Neural crest cell (in vitro differentiated cells): ENCODE measurements around the gene SLX9. TPM values are rescaled to one million over a fixed set of nuclear protein-coding genes. Genes with fewer than 3 reads are reported as not detected.

Experiments used
- DNase-seq: peaks from one replicate; pipeline ENCODE4 v3.0.0; 2021; ENCODE audit warnings: low read depth, mixed read lengths, low spot score
- H3K27ac Mint-ChIP-seq: one replicate; pipeline ENCODE4 v1.8.0; 2021; ENCODE audit warnings: mild to moderate bottlenecking, mixed read lengths; ENCODE audit not compliant: unreplicated experiment
- H3K27me3 Mint-ChIP-seq: 2 replicates; pipeline ENCODE4 v1.8.0; 2021; ENCODE audit warnings: low read depth, mild to moderate bottlenecking, mixed read lengths
- H3K36me3 Mint-ChIP-seq: 2 replicates; pipeline ENCODE4 v1.8.0; 2021; ENCODE audit warnings: low read depth, mild to moderate bottlenecking, mixed read lengths
- H3K4me1 Mint-ChIP-seq: 2 replicates; pipeline ENCODE4 v1.8.0; 2021; ENCODE audit warnings: mixed read lengths
- H3K4me3 Mint-ChIP-seq: one replicate; pipeline ENCODE4 v1.8.0; 2021; ENCODE audit warnings: mild to moderate bottlenecking, mixed read lengths
- H3K9me3 Mint-ChIP-seq: 2 replicates; pipeline ENCODE4 v1.8.0; 2021; ENCODE audit warnings: mixed read lengths
- CTCF ChIP-seq: fragments of 200-600 bp; sonication (generic); conservative IDR thresholded peaks from 2 replicates; pipeline ENCODE4 v1.5.0; 2021; ENCODE audit warnings: antibody characterized with exemption, mild to moderate bottlenecking
- total RNA-seq: library from RNA; stranded (reverse); gene quantifications from 2 replicates; pipeline ENCODE4 v1.2.1, GENCODE V29; 2021

Gene SLX9
- total RNA-seq, 1 donor from 2014 or later: 42.3 TPM

- H3K9me3 Mint-ChIP-seq: no peaks in the 10 kb centered on the region
- no peak for DNase-seq
- peak overlapping the region; percentile 43 for H3K27ac Mint-ChIP-seq
- H3K4me3 Mint-ChIP-seq: no peak overlapping the region
- peaks cover 3% of the 10 kb centered on the region for H3K27me3 Mint-ChIP-seq
- H3K36me3 Mint-ChIP-seq: no peaks in the 10 kb centered on the region
- TF ChIP-seq CTCF: no peak
- H3K4me1 Mint-ChIP-seq: peaks cover 19% of the 10 kb centered on the region
These were observed 59.7 kb downstream of the SLX9 start for GRCh38 chr21:44999428-44999971.

GRCh38 chr21:44999972-45000636 lies 60.3 kb downstream of the SLX9 start:
- peaks cover 16% of the 10 kb centered on the region for H3K4me1 Mint-ChIP-seq
- no peak for TF ChIP-seq CTCF
- no peaks in the 10 kb centered on the region for H3K9me3 Mint-ChIP-seq

GRCh38 chr21:45000637-45001133 lies 60.9 kb downstream of the SLX9 start:
- no peak for TF ChIP-seq CTCF
- Mint-ChIP-seq H3K36me3 (no peaks in the 10 kb centered on the region), H3K9me3 (peaks cover 1% of the 10 kb centered on the region), H3K27me3 (peaks cover 3% of the 10 kb centered on the region), H3K27ac (peak overlapping the region; percentile 12), H3K4me1 (peaks cover 14% of the 10 kb centered on the region), H3K4me3 (no peak overlapping the region)
- DNase-seq: no peak

More at GRCh38 chr21:44999972-45000636, 60.3 kb downstream of the SLX9 start:
- peaks cover 3% of the 10 kb centered on the region for H3K27me3 Mint-ChIP-seq
- no peak overlapping the region for H3K27ac Mint-ChIP-seq
- no peak for DNase-seq
- H3K4me3 Mint-ChIP-seq: no peak overlapping the region
- H3K36me3 Mint-ChIP-seq: no peaks in the 10 kb centered on the region

GRCh38 chr21:45001134-45002095 lies 61.6 kb downstream of the SLX9 start:
- peaks cover 5% of the 10 kb centered on the region for H3K9me3 Mint-ChIP-seq
- peaks cover 3% of the 10 kb centered on the region for H3K27me3 Mint-ChIP-seq
- TF ChIP-seq CTCF: no peak
- no peak overlapping the region for H3K27ac Mint-ChIP-seq
- no peaks in the 10 kb centered on the region for H3K36me3 Mint-ChIP-seq
- peaks cover 20% of the 10 kb centered on the region for H3K4me1 Mint-ChIP-seq
- no peak for DNase-seq
- H3K4me3 Mint-ChIP-seq: no peak overlapping the region

GRCh38 chr21:45002381-45003204 lies 62.8 kb downstream of the SLX9 start:
- TF ChIP-seq CTCF: no peak
- Mint-ChIP-seq H3K4me3 (no peak overlapping the region), H3K36me3 (no peaks in the 10 kb centered on the region), H3K27ac (peak overlapping the region; percentile 47), H3K4me1 (peaks cover 32% of the 10 kb centered on the region), H3K27me3 (peaks cover 6% of the 10 kb centered on the region), H3K9me3 (peaks cover 5% of the 10 kb centered on the region)
- DNase-seq: no peak
